HG02840 (cell line): ENCODE results near the gene CYREN.
"Not testable (repeated sequence)": the region's sequence is repeated elsewhere in the genome, so short reads cannot be mapped to it uniquely, and the experiment has no call there.

ENCODE experiments used
- ATAC-seq: cut with Tn5 transposase; IDR thresholded peaks from one replicate; pipeline ENCODE4 v1.9.1; 2021; ENCODE audit warnings: mild to moderate bottlenecking, moderate library complexity, moderate number of reproducible peaks; ENCODE audit not compliant: unreplicated experiment, low FRiP score

The CYREN gene, protein sequence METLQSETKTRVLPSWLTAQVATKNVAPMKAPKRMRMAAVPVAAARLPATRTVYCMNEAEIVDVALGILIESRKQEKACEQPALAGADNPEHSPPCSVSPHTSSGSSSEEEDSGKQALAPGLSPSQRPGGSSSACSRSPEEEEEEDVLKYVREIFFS

DNA sequence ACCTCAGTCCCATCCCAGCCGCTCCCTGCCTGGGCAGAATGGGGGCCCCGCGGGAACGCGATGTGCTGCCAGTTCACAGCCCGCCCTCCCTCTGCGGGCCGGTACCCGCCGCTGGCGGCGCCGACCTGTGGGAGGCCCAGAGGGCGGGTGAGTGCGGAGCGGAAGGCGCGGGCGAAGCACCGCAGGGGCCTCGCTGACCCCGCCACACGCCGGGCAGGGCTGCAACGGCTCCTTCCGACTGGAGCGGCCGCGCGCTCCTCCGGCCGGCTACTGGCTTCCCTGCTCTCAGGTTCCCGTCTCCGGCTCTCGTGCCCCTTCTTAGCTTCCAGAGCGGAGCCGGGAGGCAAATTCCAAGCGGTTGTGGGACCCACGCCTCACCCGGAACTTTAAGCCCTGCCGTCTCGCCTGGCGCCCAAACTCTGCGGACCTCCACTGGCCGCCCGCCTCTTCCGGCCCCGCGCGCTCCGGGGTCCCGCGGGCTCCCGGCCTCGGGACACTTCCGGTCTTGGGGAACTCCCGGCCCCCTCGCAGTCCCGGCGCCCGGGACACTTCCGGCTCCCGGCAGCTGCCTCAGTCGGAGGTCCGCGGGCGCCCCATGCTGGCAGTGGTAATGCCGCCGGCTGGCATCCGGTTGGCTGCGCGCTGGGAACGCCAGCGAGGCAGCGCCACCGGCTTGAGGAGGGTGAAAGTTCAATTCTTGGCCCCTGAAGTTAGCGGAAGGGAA lies at the start of gene CYREN:
Gene CYREN, minus strand, starts transcription at position 434 of the 724 bp plus-strand sequence. CDS start 1,785 bp downstream, outside the sequence.
- peak; percentile 67 for ATAC-seq

DNA sequence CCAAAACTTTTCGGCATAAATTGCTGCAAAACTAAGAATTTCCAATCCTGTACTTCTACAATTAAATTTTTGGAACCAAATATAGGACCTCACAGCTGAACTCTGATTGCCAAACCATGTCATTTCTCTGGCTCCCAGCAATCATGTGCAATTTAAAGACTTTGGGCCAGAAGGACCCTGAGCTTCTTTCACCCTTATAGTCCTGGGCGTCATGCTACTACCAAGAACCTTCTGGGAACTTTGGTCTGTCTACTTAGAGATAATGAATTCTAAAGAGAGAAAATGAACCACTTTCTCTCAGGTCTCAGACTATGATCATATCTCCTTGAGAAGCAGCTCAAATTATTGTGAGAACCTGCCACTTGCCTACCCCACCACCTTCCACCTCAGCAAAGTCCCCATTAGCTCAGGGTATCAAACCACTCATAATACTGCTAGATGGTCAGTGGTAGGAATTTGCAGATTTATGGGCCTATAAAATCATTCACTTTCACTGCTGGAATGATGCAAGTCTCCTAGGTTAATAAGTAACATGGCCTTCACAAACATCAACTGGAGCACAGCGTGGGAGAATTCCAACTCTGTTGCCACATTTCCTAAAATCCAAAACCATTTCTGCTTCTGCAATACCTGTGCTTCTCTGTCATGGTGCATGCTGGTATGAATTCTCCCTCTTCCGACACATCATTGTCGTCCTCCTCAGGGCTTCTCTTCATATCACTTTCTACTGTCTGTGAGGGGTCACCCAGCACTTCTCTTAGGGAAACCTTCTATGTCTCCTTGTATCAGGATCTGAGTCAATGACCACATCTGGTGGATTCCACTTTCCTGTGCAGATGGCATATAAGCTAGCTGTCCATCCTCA lies 47.4 kb upstream of the CYREN start:
- ATAC-seq = no peak

DNA sequence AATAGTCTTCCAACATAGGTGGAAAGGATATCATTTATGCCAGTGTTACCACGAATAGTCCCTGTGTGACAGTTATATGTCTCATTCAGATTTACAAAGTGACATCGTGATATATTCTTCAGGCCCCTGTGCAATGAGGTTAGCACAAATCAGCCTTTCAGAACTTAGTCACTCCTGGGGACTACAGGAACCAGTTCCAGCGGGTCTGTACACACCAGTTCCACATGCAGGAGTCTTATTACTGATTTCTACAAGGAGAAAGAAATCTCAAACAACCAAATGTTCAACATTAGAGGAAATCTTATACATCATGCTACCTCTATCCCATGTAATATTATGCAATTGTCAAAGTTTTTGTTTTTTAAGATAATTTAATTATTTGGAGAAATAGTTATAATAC lies 45.2 kb upstream of the CYREN start:
- no peak for ATAC-seq

DNA sequence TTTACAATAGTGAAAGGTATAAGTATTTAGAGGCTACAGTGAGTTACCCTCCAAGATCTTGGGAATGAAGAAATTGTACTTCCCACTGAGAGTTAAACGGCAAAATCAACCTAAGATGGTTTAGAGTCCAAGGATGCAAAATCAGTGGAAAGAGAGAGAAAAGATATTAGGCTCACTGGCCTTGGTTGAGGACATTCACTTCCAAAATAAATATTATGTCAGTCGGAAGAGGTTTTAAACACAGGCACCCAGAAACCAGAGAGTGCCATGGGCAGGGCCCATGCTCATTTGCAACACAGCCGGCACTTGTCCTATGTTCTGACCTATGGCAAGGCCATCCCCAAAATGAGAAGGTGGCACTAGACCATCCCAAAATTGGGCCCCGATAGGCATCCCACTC lies 44.7 kb upstream of the CYREN start:
- no peak for ATAC-seq

DNA sequence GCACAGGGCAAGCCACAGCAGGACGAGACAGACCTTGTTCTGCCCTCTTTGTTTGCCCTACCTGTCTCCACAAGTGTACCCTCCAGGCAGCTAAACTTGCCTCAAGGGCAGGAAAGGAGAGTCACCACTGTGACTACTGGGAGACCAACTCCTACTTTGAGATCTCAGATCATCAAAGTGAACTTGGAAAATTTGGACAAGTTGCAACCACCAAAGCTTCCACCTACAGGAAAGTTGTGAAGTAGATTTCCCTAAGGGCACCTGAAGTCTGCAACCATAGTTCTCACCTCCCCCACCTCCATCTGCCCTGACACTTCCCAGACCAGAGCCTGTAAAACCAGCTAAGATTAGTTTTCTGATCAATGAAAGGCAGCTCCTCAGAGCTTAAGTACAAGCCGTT lies 43.3 kb upstream of the CYREN start:
- ATAC-seq = no peak

DNA sequence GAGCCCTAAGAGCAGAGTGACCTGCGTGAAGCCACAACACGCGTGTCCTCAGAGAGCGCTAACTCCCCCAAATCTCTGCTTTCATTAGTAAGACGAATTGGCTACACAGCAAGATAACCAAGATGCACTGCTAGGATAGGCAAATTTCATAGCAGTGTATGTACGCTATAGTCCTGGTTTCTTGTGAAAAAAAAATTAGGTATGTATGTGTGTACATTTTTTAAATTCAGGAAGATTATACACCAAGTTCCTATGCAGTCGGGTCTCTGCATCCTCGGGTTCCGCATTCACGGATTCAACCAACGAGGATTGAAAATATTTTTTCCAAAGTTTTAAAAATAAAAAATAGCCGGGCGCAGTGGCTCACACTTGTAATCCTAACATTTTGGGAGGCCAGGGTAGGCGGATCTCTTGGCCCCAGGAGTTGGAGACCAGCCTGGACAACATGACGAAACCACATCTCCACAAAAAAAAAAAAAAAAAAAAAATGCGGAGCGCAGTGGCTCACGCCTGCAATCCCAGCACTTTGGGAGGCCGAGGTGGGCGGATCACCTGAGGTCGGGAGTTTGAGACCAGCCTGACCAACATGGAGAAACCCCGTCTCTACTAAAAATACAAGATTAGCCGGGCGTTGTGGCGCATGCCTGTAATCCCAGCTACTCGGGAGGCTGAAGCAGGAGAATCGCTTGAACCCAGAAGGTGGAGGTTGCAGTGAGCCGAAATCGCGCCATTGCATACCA lies 41.6 kb upstream of the CYREN start:
- not testable (repeated sequence) for ATAC-seq

DNA sequence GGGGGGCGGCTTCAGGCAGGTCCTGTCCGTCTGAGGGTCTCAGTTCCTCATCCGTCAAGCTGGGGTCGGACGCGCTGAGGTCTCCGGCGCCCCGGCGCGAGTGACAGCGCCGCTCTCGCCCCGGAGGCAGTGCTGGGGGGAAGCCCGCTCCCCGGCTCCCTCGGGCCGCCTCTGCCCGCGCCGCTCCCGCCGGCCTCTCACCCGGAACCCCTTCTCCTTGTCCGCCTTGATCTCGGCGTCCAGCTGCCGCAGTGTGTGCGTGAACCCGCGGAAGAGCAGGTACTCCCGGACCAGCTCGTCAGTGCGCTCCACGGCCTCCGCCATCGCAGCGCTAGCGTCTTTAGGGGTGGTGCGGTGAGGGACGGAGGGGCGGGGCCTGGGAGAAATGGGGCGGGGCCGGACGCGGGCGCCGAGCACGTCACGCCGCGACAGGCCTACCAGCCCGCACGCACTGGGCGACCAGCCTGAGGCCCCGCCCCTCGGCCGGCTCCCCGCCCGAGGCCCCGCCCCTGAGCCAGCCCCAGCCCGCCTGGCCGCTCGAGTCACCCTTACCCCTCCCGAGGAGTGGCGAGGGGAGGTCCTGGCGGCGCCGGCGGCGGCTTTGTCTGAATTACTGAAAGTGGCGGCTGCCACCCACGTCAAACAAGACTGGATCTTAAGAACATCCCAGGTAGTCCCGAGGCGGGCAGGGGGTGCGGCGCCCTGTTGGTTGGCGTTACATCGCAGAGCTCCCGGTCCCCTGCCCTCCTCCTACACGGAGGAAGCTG lies 40.9 kb upstream of the CYREN start, which contains the start of gene WDR91:
Gene WDR91, minus strand, starts transcription at position 348 of the 767 bp plus-strand sequence. Its CDS starts 24 bp downstream, at position 324.
- peak; percentile 81 for ATAC-seq

DNA sequence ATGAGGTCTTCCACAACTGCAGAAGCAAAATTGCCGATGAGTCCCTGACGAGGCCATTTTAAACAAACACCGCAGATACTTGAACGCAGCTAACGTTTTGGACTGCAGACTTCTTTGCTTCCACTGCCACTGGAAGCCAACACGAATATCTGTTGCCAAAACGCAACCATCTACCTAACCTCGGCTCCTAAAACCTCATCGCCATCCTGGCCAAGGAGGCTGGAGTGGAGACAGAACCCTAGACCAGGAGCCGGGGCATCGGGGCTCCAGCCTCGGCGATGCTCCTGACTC lies 40.3 kb upstream of the CYREN start:
- peak; percentile 0 for ATAC-seq

DNA sequence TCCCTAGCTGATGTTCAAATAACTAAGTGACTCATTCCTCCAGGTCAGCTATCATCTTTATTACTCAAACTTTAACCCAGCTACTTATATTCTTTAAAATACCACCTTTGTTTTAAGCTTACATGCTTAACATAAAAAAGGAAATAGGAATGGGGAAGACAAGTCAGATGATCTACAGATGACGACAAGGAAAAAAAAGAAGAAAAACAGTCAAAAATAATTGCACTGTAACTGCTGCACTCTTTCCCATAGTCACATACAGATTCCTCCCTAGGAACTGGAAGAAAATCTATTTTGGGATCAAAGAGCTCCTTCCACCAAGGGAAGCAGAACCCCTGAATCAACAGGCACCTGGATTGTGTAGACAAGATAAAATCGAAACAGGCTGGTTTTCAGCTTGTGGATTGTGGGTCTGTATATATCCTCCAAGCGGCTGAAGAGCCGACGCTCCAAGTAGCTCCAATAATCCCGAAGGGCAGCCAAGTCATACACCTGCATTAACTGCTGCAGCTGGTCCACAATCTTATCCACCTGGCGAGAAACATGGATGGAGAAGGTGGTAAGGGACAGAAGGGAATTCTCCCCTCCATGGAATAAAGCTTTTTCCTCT lies 38.8 kb upstream of the CYREN start:
- no peak for ATAC-seq

DNA sequence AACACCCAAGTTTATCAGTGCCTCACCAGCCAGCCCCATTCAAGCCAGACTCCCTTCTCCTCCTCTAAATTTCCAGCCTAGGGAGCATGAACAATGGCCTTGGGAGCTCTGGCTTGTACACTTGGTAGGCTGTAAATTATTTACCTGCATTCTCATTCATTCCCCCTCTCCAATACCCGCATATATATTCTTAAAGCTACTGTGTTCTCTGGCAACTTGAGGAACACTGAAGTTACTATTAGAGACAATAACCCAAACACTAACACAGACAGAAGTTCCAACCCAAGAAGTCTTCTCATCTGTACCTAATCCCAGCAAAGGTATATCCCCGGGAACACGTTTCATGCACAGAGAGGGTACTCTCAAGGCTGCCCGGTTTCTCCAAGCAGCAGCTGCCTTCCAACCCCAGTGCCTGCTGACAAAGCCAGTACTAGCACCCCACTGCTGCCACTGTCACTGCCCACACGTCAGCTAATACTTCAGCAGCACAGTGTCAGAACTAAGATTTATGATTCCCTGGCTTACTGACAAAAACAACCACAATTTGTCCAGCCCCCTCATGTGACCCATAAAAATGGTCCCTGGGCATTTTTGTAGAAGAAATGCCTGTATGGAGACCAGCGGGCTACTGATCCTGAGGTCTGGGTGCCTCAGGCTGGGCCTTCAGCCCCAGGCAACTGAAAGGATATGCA lies 37.7 kb upstream of the CYREN start:
- ATAC-seq = no peak

DNA sequence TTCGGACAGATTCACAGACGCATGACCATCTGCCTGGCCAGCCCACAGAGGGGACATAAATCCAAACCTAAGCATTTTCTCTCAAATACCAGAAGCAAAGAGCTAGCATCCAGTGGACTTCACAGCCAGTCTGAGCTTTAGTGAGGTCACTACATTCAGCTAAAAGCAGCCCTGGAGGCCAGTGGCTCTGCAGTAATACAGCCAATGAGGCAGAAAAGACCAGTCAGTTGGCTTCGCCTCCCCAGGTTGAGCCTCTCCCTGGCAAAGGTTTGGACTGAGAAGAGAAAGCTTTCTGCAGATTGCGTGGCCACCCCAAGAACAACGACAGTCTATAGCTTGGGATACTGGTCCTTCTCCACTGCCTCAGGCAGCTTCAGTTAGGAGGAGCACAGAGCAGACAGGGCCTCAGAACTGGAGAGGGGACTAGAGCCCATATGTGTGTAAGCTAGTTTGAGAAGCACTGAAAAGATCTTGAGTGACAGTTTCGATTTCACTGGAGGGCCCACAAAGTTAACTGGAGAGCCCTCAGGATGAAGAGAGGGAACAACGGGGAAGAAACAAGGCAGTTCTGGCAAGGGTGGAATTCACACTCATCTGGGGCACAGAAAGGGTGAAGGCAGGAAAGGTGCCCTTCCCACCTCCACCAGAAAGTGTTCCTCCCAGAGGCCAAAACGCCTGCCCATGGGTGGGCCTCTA lies 37.0 kb upstream of the CYREN start:
- ATAC-seq = no peak

DNA sequence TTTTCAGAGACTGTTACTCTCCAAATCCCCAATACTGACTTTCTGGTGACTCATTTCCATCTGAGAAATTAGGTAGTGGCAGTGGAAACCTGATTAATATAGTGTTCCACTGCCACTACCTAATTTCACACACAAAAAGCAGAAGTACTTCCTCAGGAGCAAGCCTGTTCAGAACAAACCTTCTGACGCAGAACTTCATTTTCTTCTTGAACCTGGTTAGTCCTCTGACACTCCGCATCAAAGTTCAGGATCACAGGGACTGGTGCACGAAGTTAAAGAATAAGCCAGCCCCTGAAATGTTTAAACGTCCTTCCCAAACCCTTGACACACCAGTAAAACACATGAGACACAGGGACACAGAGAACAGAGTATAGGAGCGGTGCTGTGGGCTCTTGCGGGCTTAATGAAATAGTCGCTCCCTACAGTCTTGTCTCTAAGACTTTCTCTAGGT lies 36.5 kb upstream of the CYREN start:
- ATAC-seq = peak; percentile 21

DNA sequence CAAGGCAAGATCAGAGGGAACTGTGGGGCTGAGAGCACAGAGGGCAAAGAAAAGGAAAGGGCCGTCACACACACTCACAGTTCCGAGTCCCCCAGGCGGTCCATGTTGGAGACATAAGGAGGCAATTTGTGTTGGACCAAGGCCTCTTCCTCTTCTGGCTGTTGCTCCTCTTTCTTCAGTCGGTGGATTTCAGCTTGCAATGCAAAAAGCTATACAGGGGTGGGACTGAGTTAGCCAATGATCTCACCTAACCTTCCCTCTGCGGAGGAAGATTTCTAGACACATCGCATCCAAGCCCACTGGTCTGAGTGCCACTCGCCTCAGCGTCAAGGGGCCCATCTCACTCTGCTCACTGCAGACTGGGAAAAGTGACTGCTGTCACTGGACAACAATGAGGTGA lies 35.3 kb upstream of the CYREN start:
- ATAC-seq = no peak

DNA sequence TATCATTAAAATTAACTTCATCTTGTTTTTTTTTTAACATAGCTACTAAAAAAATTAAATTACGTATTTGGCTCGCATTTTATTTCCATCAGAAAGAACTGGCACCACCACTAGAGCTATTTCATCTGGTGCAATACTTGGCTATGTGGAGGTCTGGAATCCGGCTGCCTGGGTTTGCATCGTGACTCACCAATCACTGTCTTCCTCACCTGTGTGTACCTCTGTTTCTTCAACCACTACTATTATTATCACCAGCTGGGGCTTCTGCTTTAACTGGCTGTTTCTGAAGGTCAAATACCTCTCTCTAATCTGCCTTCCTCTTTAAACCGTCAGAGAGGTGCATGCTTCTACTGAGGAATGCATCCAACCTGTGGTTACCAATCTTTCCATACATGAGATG lies 34.4 kb upstream of the CYREN start:
- ATAC-seq = no peak

DNA sequence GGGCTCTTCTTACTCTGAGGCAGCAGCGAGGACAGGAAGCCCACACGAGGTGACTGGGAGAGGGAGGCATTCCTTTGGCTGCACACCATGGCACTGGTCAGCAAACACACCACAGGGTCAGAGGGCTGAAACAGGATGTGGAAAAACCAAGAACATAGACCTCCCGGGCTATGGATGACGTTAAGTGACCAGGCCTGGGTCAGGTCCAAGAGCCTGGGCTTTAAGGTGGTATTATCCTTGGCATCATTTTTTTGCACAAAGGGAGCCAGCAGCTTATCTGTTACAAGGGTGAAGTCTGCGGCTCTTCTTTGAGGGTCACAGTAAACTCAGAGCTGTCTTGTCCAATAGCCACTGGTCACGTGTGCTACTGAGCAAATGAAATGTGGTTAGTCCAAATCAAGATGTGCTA lies 33.8 kb upstream of the CYREN start:
- ATAC-seq = no peak

DNA sequence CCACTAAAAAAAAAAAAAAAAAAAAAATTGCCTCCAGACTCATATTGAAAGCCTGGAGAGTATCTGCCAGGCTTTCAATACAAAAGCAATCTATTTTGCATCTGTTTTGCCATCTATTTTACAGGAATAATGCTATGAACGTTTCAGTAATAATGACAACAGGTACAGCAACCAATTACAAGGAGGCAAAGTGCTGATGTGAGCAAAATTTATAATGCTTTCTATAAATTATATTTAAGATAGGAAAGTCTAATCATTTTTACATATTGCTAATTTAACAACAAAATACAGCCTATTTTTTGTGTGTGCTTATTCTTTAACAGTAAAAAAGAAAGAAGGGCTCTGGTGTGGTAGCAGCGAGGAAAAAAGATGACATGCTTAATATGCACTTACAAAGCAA lies 30.8 kb upstream of the CYREN start:
- no peak for ATAC-seq

DNA sequence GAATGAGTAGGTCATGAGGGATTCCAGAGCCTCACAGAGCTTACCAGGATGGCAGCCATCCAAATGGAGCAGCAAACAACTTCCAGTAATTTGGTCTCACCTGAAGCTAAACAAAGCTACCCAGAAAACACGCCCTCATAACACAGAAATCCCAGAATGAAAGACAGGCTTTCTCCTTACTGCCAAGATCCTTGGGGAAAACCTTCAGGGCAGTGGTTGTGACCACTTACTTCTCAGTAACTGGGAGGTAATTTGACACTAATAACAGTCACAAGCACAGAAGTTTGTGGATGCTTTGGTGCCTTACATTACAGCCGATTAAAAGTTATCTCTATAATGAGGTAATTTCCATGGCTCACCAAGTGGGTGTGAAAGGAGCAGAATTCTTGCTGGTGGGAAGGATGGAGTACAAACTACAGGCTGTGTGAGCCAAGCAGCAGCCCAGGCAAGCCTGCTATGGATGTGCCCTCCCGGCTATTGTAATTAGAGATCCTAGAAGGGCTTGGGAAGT lies 30.4 kb upstream of the CYREN start:
- no peak for ATAC-seq

DNA sequence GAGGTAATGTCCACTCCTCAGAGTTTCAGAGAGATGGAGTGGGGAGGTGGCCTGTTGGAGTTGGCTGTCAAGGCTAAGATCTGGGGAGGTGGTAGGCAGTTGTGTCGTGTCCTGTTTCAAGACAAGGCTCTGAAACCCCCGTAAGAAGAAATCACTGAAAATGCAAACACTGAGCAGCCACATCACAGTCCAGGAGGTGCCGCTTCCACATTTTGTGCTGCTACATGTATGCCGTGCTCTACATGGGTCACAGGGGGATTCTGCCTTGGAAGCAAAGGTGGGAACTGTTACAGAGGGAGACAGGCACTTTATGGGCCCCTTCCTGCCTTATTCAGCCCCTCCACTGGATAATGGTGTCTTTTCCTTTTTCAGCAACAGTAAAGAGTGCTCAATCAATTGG lies 28.9 kb upstream of the CYREN start:
- no peak for ATAC-seq
